ENCODE data around the gene OBP2A.

The OBP2A gene

DNA sequence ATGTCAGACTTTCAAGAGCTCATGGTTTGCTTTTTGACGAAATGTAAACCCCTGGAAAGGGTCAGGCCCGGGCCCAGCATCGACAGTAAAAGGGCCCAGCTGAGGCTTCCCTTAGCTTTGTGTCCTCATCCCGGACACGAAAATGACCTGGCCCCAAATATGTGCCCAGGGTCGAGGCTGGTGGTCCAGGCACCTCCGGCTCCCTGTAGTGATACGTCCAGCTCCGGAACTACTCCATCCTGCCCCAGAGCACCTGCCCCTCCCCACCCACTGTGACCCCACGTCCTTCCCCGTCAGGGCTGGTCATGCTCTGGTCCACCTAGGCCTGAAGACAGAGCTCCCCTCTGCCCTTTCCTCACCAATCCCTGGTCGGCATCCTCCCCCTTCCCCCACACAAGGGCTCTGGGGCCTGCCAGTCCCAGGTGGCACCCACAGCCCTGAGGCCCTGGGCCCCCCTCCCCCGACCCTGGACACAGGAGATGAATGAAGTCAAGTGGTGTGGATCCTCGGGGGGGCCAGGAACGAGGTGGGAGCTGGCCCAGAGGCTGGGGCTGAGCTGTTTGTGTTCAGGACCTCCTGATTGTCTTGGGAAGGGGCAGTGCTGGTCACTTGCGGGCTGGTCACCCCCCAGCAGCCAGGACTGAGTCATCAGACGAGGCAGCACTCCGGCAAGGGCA is 6.2 kb downstream of the OBP2A start:
- no peak for DNase-seq (ENCODE audit: low spot score)

DNA sequence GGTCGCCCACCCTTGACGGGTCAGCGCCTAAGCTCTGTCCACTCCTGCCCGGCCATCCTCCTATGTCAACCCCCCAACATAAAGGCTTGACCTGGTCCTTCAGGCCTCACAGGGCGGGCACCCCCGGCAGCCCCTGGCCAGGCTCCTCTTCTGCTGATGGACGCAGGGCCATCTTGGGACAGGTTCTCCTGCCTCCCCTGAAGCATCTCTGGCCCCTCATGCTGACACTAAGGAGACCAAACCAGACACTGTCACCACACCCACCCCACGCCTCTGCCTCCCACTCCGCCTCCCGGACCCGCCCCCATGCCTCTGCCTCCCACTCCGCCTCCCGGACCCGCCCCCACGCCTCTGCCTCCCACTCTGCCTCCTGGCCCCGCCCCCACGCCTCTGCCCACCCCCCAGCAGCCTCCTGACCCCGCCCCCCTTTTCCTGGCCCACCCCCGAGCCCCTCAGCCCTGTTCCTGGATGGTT is 6.8 kb downstream of the OBP2A start:
- no peak for DNase-seq (ENCODE audit: low spot score)

DNA sequence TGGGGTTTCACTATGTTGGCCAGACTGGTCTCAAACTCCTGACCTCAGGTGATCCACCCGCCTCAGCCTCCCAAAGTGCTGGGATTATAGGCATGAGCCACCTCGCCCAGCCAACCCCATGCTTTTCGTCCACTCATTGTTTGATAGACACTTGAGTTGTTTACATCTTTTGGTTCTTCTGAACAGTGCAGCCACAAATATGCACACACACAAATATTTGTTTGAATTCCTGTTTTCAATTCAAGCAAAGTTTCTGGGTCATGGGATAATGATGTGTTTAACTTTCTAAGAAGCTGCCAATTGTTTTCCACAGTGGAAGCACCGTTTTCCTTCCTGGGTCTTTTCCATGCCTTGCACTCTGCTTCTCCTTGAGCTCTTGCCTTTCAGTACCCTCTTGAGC is 8.8 kb downstream of the OBP2A start:
- DNase-seq (ENCODE audit: low spot score): no peak

DNA sequence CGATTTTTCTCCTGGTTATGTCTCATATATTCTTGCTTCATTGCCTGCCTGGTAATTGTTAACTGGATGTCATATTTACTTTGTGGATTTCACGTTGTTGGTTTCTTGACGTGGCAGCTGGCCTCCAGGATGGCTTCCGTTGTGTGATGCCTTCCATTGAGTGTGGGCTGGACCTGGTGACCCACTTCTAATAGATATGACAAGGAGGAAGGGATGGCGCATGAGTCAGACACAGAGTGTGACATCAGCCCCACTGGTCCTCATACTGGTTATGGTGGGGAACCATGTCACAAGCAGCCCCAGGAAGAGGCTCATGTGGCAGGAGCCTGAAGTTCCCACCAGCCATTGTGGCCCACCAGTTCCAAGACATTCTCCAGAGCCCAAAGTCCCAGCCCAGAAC is 9.3 kb downstream of the OBP2A start:
- DNase-seq (ENCODE audit: low spot score): no peak

DNA sequence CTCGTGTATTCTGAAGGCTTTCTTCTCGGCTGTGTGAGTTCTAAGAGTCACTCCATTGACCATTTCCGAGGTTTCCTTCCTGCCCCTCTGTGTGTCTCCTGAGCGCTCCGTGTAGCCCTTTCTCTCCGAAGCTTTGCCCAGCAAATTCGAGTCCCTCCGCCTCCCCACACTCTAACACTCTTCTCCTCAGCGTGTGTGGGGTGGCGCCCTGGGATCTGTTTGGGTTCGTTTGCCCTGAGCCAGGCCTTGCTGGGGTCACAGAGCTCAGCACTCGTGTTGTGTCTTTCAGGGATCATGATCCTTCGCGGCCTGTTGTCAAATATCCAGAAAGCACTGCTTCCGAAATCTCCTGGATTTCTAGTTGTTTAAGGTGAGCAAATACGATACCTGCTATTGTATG is 10.0 kb downstream of the OBP2A start:
- no peak for DNase-seq (ENCODE audit: low spot score)

DNA sequence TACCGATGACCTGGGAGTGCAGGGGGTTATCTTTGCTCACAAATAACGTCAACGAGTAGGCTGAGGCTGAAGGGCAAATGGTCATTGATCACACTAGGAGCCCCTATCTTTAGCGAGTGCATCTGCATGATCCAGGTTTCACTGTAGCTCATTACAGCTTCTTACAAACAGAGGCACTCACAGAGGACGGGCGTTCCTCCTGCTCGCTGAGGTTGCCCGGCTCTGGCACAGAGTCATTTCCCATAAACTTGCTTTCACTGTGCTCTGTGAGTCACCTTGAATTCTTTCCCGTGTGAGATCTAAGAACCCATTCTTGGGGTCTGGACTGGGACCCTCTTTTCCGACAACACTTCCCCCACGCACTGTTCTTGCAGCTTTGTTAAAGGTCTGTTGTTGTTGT is 13.7 kb downstream of the OBP2A start:
- no peak for DNase-seq (ENCODE audit: low spot score)

DNA sequence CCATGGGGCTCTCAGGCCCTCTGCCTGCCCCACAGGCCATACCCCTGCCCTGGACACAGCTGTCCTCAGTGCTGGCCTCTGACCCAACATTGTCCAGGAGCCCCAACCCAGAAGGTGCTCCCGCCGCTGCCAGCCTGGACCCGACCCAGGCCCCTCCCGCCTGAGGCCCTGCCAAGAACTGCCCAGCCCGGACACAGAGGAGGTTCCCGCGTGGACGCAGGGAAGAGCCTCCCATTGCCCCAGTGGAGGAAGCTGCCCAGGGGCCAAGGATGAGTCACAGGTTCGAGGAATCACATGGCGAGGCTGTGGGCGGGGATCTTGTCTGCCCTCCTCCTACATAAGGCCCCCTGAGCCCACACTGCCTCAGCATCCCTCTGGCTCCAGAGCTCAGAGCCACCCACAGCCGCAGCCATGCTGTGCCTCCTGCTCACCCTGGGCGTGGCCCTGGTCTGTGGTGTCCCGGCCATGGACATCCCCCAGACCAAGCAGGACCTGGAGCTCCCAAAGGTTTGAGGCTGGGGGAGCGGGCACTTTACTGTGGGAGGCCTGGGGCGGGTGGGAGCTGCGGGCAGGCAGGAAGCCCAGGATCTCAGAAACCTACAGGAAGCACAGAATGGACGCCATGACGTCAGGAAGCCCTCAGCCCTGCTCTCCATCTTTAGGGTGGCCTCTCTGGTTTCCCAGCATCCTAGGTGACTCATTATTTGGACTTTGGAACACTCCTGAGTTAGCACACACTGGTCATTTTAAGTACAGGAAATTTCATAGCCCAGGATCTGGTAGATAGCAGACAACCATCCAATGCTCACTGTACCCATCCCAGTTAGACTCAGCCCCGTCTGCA is 15.7 kb downstream of the OBP2A start, which contains the start of gene PAEP:
TSS of gene PAEP (plus strand) at position 366 of the 844 bp plus-strand sequence.
- DNase-seq (ENCODE audit: low spot score): no peak

DNA sequence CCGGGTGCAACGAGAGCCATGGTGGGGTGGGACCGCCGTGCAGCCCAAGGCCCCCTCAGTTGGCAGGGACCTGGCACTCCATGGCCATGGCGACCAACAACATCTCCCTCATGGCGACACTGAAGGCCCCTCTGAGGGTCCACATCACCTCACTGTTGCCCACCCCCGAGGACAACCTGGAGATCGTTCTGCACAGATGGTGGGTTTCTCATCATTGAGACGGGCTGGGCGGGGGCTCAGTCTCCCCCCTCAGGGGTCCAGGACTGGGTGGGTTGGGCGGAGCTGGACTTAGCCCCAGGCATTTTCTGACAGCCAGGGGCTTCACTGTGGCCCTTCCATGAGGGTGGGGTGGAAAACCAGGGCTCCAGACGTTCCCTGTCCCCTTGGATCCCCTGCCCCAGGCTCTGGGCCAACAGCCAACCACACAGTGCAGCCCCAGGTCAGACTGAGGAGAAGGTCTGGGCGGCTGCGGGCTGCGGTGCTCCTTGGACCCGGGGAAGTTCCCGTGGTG is 16.4 kb downstream of the OBP2A start:
- DNase-seq (ENCODE audit: low spot score): no peak

DNA sequence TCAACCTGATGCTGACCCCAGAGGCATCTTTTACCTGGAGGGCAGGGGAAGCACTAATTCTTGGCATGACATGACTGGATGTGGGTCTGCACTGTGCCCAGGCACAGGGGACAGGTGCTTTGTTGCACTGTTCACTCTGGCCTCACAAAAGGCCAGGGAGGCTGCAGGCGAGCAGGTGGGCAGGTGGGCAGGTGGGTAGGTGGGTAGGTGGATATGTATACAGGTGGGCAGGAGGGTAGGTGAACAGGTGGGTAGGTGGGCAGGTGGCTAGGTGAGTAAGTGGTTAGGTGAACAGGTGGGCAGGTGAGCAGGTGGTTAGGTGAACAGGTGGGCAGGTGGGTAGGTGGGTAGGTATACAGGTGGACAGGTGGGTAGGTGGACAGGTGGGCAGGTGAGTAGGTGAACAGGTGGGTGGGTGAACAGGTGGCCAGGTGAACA is 17.1 kb downstream of the OBP2A start:
- no peak for DNase-seq (ENCODE audit: low spot score)

DNA sequence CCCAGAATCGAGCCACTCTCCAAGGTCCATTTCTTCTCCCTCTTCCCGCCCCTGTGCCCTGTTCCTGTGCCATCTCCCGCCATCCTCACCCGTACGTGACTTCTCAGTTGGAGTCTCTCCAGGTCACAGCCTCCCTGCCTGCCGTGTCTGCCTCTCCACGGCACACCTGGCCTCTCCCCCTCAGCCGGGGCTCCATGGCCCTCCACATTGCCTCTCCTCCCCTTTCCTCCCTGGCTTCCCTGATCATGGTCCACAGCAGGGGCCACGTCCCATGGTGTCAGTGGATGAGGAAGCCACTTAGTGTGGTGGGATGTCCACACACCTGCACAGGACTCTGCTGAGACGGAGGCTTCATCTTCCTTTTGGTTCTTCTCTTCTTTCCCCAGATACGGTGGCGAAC is 17.9 kb downstream of the OBP2A start:
- DNase-seq (ENCODE audit: low spot score): no peak

DNA sequence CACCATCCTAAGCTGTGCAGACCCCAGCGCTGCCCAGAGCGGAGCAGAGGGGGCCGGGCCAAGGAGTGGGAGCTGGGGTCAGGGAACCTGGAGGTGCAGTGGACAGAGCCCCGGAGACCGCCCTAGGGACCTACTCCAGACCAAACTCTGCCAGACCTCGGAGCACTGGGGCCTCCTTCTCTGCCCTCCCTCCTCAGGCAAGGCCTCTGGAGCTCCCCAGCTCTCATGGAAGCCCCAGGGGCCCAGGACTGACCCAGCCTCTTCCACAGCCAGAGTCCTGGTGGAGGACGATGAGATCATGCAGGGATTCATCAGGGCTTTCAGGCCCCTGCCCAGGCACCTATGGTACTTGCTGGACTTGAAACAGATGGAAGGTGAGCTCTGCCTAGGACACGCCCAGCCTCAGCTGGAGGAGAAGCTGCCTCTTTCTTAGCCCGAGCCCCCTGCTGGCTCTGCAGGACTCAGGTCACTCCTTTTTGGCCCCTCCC is 19.3 kb downstream of the OBP2A start:
- no peak for DNase-seq (ENCODE audit: low spot score)

DNA sequence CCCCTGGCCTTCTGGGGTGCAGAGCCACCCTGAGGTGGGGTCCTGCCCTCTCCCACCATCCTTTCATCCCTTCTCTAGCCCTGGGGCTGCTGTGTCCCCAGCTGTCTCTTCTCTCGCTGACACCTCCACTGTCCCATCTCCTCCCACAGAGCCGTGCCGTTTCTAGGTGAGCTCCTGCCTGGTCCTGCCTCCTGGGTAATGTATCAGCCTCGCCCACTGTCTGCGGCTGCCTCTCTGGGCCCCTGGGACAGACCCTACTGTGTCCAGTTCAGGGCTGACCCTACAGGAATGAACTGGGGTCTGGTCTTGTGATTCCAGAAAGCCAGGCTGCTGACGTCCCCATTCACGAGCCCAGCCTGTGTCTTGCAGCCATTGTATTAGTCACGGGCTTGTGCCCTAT is 19.7 kb downstream of the OBP2A start:
- no peak for DNase-seq (ENCODE audit: low spot score)

DNA sequence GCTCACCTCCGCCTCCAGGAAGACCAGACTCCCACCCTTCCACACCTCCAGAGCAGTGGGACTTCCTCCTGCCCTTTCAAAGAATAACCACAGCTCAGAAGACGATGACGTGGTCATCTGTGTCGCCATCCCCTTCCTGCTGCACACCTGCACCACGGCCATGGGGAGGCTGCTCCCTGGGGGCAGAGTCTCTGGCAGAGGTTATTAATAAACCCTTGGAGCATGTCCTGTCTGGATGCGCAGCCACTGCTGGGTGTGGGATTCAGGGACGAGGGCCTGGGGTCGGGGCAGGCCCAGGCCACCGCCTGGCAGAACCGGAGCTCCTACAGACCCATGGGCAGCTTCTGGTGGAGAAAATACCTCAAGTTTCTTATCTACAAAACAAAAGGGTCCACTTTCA is 20.6 kb downstream of the OBP2A start:
- DNase-seq (ENCODE audit: low spot score): no peak

DNA sequence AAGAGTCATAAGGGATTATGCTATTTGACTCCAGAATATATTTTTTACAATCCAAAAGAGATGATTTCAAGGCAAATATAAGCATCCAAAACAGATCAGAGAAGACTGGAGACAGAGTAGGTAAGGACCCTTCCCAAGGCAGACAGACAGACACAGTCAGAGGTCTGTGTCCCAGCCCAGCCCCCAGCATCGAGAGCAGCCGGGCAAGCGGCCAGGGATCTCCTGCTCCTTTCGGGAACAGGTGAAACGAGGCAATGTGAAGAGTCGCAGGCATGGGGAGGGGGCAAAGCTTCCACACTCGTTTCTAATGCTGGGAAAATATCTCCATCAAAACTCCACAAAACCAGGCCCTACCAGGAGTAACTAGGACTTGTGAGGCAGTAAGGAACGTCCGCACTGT is 21.4 kb downstream of the OBP2A start:
- no peak for DNase-seq (ENCODE audit: low spot score)

DNA sequence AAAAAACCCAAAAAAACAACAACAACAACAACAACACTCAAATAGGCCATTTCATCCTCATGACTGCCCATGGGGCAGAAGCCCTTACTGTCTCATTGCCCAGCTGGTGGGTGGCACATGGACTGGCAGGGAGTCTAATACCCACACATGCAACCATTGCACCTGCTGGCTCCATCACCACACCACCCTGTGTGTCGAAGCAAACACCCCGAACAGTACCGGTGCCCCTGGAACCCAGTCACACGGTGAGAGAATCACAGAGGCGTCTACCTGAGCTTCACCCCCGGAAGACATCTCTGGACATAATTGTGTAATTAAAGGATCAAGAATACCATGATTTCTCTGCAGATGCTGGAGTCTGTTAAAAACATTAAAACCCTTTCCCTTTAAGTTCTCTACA is 22.1 kb downstream of the OBP2A start:
- no peak for DNase-seq (ENCODE audit: low spot score)

DNA sequence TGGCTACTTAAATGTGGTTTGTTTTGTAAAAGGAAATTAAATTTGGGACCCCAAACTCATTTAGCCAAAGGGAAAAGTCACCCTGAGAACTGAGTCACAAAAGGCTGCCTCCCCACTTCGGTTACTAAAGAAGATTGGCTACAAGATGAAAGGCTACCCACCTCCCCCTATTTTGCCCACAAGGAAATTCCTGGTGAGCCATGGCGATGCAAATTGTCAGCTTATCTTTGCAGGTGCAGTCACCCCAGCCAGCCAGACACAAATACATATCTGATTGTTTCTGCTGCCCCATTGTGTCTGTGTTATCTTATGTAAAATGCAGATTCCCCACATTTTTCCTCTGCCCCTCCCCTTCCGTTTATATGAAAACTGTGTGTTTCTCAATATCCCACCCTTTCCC is 24.5 kb downstream of the OBP2A start:
- no peak for DNase-seq (ENCODE audit: low spot score)

DNA sequence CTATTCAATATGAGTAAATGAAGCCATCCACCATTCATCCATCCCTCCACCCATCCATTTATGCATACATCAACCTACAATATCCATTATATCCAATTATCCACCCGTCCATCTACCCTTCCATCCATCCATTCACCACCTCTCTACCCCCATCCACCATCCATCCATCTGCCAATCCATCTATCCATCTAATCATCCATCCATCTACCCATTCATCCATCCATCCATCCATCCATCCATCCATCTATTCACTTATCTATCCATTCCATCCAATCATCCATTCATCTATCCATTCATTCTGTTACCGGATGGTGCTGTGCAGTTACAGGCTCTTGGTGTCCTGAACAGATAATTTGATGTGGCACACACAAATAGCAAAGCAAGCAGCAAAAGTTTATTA is 26.3 kb downstream of the OBP2A start:
- no peak for DNase-seq (ENCODE audit: low spot score)

DNA sequence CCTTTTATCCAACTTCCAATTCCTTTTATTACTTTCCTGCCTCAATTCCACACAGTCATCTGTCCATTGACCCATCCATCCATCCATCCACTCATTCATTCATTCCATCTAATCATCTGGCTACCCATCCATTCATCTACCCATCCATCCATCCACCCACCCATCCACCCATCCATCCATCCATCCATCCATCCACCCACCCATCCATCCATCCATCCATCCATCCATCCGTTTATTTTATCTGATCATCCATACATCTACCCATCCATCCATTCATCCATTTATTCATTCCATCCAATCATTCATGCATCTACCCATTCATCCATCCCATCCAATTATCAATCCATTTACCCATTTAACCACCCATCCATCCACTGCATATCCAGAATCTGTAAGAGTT is 27.2 kb downstream of the OBP2A start:
- DNase-seq (ENCODE audit: low spot score): no peak

DNA sequence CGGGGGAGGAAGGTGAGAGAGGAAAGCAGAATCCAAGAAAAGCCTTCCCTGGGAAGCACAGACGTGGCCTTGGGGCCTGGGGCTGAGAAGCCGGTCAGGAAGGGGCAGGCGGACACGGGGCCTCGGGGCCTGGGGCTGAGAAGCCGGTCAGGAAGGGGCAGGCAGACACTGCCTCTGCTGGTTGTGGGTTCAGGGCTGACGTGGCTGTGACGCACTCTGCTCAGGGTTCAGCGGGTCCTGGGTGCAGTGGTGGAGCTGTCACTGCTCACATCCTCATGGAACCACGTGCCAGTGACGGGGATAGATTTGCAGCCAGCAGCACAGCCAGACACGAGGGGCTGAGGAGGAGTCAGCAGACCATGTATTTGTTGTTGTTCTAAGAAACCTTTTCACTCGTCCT is 28.4 kb downstream of the OBP2A start:
- no peak for DNase-seq (ENCODE audit: low spot score)

DNA sequence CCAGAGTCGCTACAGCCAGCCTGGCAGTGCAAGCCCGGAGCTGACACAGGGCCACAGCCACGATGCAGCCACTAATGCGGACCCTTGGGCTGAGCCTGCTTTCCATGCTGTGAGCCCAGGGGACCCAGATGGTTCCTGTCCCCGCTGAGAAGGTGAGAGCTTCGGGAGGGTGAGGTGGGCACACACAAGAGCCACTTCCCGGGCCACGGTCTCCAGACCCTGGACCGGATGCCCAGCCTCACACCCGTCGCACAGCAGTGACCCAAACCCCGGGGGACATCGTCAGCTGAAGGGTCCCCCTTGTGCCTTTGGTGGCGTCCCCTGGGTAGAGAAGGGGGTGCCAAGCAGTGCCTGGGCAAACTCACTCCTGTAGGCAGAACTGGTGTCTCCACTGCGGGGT is 29.0 kb downstream of the OBP2A start:
- no peak for DNase-seq (ENCODE audit: low spot score)

DNA sequence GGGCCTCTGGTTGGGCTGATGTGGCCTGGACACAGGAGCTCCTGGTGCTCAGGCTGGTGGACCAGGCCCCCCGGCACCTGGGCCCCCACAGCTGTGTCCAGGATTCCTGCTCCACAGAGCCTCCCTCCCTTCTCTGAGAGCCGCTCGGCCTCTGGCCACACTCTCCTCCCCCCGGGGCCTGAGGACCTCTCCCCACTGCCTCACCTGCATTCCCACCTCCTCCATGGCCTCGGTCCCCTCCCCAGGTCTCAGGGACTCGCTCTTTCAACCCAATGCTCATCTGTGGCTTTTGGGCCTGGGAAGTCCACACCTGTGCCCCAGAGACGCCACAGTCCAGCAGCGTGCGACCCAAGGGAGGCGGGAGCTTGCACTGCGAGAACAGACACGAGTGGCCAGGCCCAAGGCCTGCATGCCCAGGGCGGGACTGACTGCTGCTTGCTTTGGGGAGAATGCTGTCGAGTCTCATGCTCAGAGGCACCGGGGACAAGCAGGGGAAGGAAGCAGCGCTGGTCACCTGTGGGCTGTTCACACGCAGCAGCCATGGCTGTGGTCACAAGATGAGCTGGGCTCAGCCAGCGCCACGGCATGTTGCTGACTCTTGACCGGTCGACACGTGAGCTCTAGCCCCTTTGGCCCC is 30.2 kb downstream of the OBP2A start:
- no peak for DNase-seq (ENCODE audit: low spot score)

DNA sequence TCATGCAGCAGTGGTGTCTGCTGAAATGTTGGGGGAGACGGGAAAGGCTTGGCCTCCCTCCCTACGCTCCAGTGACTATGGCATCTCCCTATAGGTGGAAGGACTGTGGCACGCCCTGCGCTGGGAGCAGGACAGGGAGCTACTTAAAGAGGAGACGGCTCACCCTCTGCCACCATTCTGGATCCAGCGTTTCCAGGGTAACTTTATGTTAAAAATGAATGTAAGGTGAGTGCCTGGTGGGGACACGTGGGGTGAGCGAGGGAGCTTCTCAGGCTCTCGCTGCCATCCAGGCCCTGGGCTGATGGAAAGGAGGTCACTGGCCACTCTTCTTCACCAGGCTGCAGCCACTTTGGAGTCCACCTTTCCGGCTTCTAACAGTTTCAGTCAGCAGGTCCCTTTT is 31.3 kb downstream of the OBP2A start:
- DNase-seq (ENCODE audit: low spot score): no peak

DNA sequence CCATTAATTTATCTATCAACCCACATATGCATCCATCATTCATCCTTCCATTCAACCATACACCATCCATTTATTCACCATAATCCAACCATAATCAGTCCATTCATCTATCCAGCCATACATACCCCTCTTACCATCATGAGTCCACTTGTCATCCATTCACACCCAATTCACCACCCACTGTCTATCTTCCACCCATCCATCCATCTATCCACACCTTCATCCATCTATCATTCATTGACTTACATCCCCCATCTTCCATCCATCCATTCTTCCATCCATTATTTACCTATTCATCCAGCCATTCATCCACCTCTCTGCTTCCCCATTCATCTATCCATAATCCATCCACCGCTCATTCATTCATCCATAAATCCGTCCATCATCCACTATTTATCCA is 33.4 kb downstream of the OBP2A start:
- DNase-seq (ENCODE audit: low spot score): no peak

All from AG08395 (cell line).